Renal cortical epithelial cell (primary cell): Measurements from ENCODE around the gene LHPP. TPM values are rescaled to one million over a fixed set of nuclear protein-coding genes. Genes with fewer than 3 reads are reported as not detected.

Experiments used
- DNase-seq: peaks from one replicate; pipeline ENCODE4 v3.0.0-alpha.2; 2011; ENCODE audit warnings: low read depth
- total RNA-seq: library from RNA; depleted of rRNA; stranded (reverse); fragments of >200 nt; gene quantifications from 2 replicates; pipeline ENCODE4 v1.2.3, GENCODE V29; 2014

Gene LHPP
- total RNA-seq, 1 donor from 2014 or later = 18.1 TPM

DNA sequence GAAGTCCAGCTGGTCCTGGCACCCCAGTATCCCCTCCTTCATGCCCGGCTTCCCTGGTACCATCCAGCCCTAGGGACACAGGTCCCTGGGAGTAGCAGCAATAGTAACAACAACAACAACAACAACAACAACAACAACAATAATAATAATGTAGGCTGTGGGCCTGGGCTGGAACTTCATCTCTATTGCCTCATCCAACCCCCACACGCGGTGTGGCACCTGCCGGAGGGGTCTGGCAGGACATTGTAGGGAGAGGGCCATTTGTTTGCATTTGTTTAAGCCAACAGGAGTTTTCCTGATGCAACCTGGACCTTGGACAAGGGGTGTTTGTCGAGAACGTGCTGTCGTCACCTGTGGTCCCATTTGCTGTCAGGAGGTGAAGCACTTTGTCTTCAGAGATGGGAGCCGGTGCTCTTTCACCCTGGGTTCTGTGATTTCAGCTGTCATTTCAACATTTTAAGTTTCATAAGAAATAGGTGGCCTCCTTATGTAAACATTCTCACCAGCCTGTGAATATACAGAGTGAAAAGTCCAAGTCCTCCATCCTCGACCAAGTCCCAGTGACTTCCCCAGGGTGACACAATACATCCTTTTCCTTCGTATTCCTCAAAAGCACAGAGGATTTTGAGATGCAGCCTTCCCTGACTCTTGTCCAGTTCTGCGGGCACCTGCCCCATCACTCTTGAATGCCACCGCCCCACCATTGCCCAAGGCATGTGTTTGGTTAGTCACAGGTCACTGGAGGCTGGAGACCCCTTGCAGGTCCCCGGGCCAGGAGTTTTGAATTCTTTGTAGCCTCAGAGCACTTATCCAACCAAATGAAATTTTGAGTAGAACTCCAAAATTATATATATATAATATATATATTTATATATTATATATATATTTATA is 9.2 kb downstream of the LHPP start:
- no peak for DNase-seq

DNA sequence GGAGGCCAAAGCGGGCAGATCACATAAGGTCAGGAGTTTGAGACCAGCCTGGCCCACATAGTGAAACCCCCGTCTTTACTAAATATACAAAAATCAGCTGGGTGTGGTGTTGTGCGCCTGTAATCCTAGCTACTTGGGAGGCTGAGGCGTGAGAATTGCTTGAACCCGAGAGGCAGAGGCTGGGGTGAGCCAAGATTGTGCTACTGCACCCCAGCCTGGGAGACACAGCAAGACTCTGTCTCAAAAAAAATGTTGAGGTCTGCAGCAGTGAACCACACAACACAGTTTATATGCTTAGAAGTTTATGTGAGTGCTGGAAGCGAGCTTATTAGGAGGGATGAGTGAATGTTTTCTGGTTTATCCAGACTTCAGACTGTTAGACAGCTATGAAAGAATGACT is 10.4 kb downstream of the LHPP start:
- no peak for DNase-seq

DNA sequence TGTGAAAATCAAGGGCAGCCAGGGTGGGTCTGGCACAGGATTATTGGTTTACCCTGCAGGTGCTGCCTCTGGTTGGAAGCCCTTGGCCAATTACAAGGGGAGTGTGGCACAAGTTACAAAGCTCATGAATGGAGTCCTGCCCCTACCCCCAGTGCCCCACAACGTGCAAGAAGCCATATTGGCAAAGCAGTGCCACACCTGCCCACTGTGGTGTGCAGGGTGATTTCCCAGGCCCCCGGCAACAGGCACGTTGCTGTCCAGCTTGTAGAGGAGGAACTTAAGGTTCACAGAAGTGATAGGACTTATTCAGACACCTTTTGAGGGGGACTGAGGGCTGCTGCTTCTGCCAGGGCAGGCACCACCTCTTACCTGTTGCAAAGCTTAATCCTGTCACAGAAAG is 11.4 kb downstream of the LHPP start:
- DNase-seq = no peak

DNA sequence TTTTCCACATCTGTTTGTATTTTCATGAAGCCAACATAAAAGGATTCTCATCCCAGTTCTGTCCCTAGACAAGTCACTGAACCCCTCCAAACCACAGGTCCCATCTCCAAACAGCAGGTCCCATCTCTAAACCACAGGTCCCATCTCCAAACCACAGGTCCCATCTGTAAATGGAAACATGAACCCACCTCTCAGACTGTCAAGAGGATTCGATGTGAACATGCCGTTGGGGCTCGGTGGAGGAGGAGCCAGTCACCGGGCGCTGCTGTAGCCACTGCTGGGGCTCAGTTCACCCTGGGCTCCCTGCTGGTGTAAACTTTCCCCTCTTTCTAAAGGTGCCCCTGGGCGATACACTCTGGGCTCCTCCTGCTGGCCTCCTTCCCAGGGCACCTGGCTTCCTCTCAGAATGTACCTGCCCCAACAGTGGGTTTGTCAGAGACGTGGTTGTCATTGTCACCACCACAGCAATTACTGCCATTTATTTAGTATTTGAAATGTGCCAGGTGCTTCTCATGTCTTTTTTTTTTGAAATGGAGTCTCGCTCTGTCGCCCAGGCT is 13.0 kb downstream of the LHPP start:
- DNase-seq = no peak

DNA sequence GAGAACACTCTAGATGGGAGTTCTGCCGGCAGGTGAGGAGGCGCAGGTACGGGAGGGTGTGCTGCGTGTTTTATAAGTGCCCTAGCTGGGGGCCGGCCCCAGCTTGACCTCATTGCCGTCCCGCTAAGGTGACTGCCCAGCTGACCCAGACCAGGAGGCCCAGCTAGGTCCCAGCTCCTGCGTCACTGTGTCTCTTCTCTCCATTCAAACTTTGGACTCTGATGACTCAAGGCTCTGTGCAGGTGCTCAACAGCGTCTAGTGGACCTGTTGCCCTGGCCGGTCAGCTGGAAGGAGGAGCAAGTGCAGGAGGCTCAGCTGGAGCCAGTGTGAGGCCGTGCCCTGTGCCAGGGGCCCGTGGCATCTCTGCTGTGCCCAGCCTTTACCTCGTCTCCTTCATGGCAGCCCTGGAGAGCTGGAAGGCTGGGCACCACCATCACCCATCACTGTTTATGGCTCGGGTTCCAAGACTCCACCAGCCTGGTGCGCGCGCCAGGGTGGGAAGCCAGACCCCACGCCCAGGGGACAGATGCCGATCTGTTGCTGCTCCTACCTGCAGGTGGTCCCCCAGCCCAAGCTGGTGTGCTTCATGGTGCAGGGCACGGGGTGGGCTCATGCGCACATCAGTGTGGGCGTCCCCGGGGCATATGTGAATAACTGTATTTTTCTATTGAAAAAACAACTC is 14.6 kb downstream of the LHPP start:
- peak; percentile 19 for DNase-seq

DNA sequence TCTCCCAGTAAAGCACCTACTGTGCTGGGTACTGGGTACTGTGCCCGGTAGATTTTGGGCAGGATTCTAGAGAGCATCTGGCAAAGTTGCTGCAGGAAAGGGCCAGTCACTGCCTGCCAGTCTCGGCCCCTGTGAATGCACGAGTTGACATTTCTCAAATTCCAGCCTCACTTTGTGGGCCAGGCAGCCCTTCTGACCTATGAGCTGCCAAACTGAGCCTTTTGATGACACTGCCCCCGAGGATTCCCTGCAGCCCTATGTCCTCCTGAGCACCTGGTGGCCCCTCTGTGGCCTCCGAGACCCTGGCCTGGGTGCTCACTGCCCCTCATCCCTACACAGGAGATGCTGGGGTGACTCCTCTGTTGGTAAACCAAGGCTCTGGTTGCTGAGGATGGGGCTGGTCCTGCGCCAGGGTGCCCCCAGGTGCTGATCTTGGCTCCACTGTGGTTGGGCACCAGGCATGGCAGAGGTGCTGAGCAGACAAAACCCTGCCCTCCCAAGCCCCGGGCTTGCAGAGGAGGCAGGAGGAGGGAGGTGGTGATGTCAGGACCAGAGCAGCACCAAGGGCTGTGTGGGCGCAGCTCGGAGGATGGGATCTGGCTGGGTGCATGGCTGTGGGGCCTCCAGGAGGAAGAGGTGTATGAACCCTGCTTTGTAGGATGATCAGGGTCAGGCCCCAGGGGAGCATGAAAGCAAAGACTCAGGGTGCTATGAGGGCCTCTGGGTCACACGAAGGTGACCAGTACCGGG is 16.2 kb downstream of the LHPP start:
- no peak for DNase-seq

DNA sequence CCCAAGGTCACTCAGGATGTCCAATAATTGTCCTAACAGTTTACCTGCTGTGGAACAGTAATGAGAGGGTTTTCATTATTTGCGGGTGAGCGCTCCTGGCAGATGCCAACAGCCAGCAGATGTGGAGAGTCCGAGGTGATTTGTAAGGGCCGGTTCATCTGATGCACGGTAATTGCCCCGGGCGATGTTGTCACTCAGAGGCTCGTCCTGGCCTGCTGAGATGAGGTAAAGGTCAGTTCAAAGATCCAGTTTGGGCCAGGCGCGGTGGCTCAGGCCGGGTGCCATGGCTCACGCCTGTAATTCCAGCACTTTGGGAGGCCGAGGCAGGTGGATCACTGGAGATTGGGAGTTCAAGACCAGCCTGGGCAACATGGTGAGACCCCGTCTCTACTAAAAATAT is 16.9 kb downstream of the LHPP start:
- no peak for DNase-seq

DNA sequence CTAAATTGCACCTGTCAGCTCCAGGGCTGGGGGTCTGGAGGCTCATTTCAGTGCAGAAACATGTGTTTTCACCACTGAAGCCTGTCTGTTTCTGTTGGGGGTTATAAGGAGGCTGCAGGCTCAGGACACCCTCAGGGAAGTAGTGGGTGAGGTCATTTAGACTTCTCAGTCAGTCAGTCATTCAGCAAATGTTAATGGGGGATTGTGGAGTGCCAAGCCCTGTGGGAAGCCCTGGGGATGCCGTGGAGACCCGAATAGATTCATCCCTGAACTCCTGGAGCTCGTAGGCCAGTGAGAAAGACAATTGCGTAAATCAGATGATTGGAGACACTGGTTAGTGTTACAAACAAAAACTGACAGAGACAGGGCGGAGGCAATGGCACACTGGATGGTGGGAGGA is 19.2 kb downstream of the LHPP start:
- no peak for DNase-seq

DNA sequence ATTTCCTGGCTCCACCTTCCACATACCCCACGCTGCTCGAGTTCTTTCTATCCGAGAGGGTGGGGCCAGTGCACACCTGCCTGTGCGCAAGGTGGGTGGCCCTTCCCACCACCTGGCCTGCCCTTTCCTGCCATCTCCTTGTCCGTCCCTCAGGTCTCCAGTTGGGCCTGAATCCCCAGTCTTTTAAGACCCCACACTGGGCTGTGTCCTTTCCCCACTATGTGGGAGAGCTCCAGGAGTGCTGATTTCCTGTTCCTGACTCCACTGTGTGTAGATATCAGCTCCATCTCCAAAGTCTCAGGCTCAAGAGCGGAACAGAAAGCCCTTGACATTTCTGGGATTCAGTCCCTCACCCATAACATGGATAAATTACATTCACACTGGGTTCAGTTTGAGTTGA is 20.1 kb downstream of the LHPP start:
- DNase-seq = no peak

DNA sequence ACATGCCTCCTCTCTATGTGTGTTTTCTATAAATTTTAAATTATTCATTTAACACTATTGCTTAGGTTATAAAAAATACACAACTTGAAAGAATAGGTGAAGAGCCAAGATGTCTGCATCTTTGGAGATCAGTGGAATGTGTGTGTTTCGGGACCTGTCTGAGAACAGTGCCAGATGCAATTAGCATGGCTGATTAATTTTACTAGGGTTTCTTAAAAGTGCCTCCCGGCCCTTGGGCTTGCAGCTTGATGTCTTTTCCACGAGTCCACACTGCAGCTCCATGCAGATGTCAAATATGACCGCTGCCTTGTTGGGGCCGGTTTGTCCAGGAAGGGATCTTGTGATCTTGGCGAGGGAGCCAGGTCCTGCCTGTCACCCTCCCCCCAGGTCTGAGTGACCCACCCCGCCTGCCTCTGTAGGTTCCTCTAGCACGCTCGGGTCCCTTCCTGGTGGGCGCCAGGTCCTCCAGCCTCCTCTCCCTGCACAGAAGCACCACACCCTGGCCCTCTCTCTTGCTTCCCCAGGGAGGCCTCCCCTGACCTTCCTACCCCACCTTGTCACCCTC is 20.7 kb downstream of the LHPP start:
- DNase-seq = no peak

DNA sequence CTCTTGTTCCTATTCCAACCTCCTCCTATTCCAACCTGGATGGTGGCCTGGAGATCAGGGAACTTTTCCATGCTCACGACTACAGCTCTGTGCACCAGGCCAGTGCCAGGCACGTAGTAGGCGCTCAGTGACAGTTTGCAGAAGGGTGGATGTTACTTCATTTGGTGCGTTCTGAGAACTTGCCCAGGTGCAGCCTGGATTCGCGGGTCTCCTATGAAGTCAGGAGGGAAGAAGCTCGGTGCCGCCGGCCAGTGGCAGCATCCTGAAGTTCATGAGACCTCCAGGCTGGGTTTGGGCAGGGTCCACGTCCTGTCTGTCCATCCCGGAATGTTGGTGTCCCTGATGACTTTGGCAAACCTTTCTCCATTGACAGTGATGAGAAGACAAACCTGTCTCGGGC is 21.3 kb downstream of the LHPP start:
- DNase-seq = no peak

DNA sequence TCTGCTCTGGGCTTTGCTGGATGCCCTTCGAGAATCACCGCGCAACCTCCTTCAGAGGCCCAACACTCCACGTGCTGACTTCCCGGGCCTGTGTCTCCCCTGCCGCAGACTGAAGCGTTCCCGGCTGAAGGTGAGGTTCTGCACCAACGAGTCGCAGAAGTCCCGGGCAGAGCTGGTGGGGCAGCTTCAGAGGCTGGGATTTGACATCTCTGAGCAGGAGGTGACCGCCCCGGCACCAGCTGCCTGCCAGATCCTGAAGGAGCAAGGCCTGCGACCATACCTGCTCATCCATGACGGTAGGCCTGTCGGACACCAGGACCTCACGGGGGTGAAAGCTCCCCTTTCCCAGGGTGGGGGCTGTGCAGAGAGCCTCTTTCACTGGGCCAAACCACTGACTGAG is 22.4 kb downstream of the LHPP start:
- DNase-seq = no peak

DNA sequence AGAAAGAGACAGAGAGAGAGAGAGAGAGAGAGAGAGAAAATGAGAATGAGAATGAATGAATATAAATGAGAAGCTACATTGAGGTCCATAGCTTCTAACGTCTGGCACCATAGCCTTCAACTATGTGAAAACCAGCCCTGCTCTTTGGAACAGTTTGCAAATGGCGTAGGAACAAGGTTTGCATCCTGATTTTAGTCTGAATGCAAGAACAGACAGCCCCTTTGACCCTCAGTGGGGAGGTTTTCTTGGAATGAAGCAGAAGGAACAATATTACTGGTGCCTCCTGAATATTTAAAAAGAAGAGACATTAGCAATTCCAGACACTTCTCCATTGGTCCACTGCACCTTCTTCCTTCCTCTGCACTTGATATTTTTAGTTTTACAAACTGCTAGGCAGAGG is 23.0 kb downstream of the LHPP start:
- no peak for DNase-seq

DNA sequence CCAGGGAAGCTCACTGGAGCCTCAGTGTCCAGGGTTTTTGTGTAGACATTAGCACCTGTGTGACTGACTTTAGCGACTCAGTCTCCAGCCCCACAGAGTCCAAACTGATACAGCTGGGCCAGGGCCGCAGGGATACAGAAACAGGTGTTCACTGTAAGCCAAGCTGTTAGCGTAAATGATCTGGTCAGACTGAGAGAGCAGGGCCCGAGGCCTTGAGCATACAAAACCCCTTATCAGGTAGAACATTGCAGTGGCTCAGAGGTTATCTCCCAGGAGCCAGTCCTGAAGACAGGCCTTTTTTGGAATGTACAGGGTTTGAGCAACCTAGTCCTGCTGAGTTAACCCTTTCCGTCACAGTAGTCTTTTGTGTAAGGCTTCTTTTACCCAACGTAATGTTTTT is 25.0 kb downstream of the LHPP start:
- DNase-seq = no peak

DNA sequence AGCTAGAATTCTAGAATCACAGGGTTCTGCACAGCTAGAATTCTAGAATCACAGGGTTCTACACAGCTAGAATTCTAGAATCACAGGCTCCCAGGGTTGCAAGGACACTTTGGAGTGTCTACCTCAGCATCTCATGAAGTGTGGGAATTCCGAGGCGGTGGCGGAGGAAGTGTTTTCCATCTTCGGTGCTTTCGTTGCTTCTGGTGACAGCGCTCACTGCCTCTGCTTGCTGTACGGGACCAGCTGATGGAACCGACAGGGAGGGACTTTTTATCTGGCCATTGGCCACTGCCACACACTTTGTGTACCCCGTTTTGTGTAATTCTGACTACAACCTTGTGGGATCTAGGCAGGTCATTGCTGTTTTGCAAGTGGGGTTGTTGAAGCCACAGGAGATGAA is 29.5 kb downstream of the LHPP start:
- DNase-seq = no peak

DNA sequence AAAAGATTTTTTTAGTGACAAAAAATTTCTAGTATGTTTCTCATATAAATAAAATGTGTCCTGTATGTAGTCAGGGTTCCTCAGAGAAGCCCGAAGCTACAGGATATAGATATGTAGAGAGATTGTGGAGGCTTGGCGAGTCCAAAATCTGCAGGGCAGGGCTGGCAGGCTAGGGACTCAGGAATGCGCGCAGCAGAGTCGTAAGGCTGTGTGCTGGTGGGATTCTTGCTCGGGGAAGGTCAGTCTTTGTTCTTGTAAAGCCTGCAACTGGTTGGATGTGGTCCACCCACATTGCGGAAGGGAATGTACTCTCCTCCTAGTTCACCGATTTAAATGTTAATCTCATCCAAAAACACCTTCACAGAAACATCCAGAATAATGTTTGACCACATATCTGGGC is 30.6 kb downstream of the LHPP start:
- DNase-seq = no peak

DNA sequence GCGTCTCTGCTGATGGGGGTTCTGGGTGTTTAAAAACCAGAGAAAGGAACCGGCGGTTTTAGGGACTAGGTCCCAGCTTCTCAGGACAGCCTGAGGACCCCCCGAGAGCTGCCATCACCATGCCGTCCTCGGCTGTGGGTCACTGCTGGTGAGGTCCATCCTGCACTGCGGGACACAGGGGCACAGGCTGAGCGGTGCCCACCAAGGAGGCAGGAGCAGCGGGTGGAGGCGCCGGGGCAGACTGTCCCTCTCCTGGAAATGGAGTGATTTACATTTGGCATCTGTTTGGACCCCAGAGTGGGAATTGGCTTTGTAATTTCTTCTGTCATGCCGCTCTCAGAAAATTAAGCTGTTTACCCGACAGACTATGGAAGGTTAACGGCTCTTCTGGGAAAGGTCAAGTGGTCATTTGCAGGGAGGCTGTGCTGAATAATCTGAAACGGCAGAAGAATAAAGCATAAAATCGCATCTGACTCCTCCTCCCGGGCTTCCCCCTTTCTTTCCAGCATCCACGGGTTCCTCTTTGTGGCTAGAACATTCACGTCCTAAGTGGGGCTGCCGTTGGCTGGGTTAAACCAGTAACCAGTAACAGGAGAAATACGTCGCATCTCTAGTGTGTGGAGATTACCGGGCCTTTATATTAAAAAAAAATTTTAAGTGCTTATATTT is 31.7 kb downstream of the LHPP start:
- no peak for DNase-seq

DNA sequence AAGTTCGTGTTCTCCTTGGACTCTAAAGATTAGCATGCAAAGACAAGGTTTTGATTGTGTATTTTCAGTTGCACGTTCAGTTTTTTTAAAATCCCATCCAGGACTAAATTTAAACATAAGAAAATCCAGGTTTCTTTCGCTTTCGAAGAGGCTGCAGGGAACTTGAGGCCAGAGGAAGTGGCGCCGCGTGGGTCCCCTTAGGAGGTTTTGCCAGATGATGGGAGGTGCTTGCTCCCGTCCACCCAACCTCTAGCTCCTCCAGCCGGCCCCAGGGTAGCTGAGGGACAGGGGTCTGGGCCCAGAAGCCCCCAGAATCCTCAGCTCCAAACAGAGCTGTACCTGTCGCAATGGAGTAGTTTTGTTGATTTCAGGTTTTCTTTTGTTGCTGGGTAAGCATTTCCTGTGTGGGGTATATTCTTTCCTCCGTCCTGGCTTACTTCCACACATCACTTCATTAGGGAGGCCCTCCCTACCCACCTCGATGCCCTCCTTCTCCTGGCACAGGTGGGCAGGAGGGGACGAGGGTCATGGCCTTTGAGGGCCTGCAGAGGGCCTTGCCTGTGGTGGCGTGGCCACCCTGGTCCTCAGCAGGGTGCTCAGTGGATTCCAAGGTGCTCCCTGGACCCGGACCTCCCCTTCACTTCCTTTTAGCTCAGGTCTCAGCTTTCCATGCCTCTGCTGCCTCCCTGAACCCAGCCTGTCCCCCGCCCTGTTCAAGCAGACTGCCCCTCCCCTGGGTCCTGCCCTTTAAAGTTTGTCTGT is 32.6 kb downstream of the LHPP start:
- no peak for DNase-seq

DNA sequence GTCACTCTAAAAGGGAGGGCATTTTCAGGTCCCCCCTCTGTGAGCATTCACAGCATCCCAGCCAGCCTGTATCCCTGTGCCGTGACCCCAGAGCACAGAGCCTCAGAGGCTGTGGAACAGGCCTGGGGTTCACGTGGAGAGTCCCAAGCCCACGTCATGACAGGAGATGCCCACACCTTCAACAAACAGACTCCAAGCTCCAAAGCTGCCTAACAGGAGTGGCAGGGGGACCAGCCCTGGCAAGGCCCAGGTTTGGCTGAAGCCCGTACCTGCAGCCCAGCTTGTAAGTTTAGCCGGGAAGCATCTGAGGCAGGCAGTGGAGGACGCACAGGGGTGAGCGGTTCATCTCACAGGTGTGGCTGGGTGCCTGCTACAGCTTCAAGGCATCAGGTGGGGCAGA is 33.5 kb downstream of the LHPP start:
- DNase-seq = no peak

DNA sequence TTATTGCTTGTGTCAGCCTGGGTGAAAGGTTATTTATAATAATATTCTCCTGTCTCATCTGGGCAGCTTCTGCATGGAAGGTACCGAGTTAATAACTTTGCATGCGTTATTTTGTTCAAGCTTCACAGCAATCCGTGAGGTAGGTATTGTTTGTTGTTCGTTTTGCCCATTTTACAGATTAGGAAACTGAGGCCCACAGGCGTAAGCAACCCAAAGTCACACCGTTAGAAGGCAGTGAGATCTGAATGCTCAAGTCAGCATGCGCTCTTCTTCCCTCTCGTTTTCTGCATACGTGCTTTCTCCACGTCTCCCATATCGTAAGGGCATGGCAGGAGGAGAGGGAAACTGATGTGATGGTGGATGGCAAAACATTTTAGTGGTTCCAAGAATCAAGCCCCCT is 34.1 kb downstream of the LHPP start:
- DNase-seq = no peak

DNA sequence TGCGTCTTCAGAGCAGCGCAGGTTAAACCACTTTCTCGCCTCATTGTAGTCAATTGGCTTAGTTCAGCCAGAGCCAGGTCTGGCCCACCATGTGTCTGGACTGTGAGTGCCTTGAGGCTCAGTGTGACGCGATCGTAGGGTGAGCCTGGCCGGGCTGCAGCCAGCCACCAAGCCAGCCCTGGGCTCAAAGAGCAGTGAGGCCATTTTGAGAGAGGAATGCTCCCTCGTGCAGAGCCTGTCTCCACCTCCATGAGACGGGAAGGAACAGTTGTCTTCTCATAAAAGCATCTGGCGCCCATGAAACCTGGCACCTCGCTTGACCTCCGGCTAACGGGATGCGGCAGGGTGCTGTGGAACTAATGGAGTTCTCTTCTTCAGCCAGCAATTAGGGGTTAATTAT is 34.5 kb downstream of the LHPP start:
- no peak for DNase-seq
